ENCODE measurements around the gene DOK5. TPM values are rescaled to one million over a fixed set of nuclear protein-coding genes. Genes with fewer than 3 reads are reported as not detected.

The DOK5 gene
- total RNA-seq, 2 donors from 2014 or later: 4.6 to 6.7 TPM

- peak overlapping the region; percentile 86 for H3K27ac ChIP-seq (ENCODE audit: low read depth, low read length)
- WGBS, 2 experiments (ENCODE audit: insufficient coverage in 1 of 2, insufficient read length in 1 of 2): 75 to 93% methylated on average over 2 to 5 of the region's 5 CpGs
- no peaks in the 10 kb centered on the region for H3K4me1 ChIP-seq (ENCODE audit: control insufficient read depth, insufficient read depth, low read length)
- no peak overlapping the region for H3K4me3 Mint-ChIP-seq
- H3K4me3 ChIP-seq (ENCODE audit: low read length): no peak overlapping the region
- DNase-seq: no peak
- peaks cover 12% of the 10 kb centered on the region for H3K4me1 Mint-ChIP-seq
- H3K9ac ChIP-seq (ENCODE audit: extremely low read depth, low read length, poor library complexity, severe bottlenecking): no peak overlapping the region
- H3K9me3 ChIP-seq (ENCODE audit: control insufficient read depth, low read length): no peaks in the 10 kb centered on the region
- no peaks in the 10 kb centered on the region for H3K36me3 Mint-ChIP-seq (ENCODE audit: low read depth)
- no peaks in the 10 kb centered on the region for H3K9me3 Mint-ChIP-seq
- H3K27me3 ChIP-seq (ENCODE audit: control insufficient read depth, insufficient read depth, low read length, poor library complexity, severe bottlenecking): no peaks in the 10 kb centered on the region
- no peaks in the 10 kb centered on the region for H3K36me3 ChIP-seq (ENCODE audit: control insufficient read depth, insufficient read depth, low read length)
- H3K27me3 Mint-ChIP-seq (ENCODE audit: insufficient read depth): no peaks in the 10 kb centered on the region
- no peak for TF ChIP-seq CTCF (conservative IDR thresholded peaks at IDR 0.05)
- no peak overlapping the region for H3K27ac Mint-ChIP-seq
Observed at GRCh38 chr20:54623991-54624569, 148.7 kb downstream of the DOK5 start.

GRCh38 chr20:54624706-54625390, 149.5 kb downstream of the DOK5 start:
- Histone ChIP-seq H3K27me3 (ENCODE audit: control insufficient read depth, insufficient read depth, low read length, poor library complexity, severe bottlenecking) (no peaks in the 10 kb centered on the region), H3K9ac (ENCODE audit: extremely low read depth, low read length, poor library complexity, severe bottlenecking) (no peak overlapping the region), H3K4me1 (ENCODE audit: control insufficient read depth, insufficient read depth, low read length) (no peaks in the 10 kb centered on the region), H3K4me3 (ENCODE audit: low read length) (no peak overlapping the region), H3K36me3 (ENCODE audit: control insufficient read depth, insufficient read depth, low read length) (no peaks in the 10 kb centered on the region), H3K9me3 (ENCODE audit: control insufficient read depth, low read length) (no peaks in the 10 kb centered on the region), H3K27ac (ENCODE audit: low read depth, low read length) (peak overlapping the region; percentile 86)
- 30 to 72% methylated on average over 4 to 7 of the region's 7 CpGs for WGBS, 2 experiments (ENCODE audit: insufficient coverage in 1 of 2, insufficient read length in 1 of 2)
- peaks cover 12% of the 10 kb centered on the region for H3K4me1 Mint-ChIP-seq
- H3K27me3 Mint-ChIP-seq (ENCODE audit: insufficient read depth): no peaks in the 10 kb centered on the region
- no peak for TF ChIP-seq CTCF (conservative IDR thresholded peaks at IDR 0.05)
- H3K9me3 Mint-ChIP-seq: no peaks in the 10 kb centered on the region
- H3K4me3 Mint-ChIP-seq: no peak overlapping the region
- H3K36me3 Mint-ChIP-seq (ENCODE audit: low read depth): no peaks in the 10 kb centered on the region
- no peak overlapping the region for H3K27ac Mint-ChIP-seq
- DNase-seq: peak; percentile 66

GRCh38 chr20:54625497-54625896, 150.1 kb downstream of the DOK5 start:
- DNase-seq: no peak
- Histone ChIP-seq H3K9ac (ENCODE audit: extremely low read depth, low read length, poor library complexity, severe bottlenecking) (no peak overlapping the region), H3K27ac (ENCODE audit: low read depth, low read length) (peak overlapping the region; percentile 86), H3K4me1 (ENCODE audit: control insufficient read depth, insufficient read depth, low read length) (no peaks in the 10 kb centered on the region), H3K27me3 (ENCODE audit: control insufficient read depth, insufficient read depth, low read length, poor library complexity, severe bottlenecking) (no peaks in the 10 kb centered on the region), H3K9me3 (ENCODE audit: control insufficient read depth, low read length) (no peaks in the 10 kb centered on the region), H3K36me3 (ENCODE audit: control insufficient read depth, insufficient read depth, low read length) (no peaks in the 10 kb centered on the region), H3K4me3 (ENCODE audit: low read length) (no peak overlapping the region)
- Mint-ChIP-seq H3K4me1 (peaks cover 12% of the 10 kb centered on the region), H3K36me3 (ENCODE audit: low read depth) (no peaks in the 10 kb centered on the region), H3K27ac (no peak overlapping the region), H3K4me3 (no peak overlapping the region), H3K9me3 (no peaks in the 10 kb centered on the region), H3K27me3 (ENCODE audit: insufficient read depth) (no peaks in the 10 kb centered on the region)
- TF ChIP-seq CTCF (conservative IDR thresholded peaks at IDR 0.05): no peak
- 90% methylated on average over 1 of the region's 1 CpG; no CpG with 5 or more reads in 1 of the 2 experiments for WGBS, 2 experiments (ENCODE audit: insufficient coverage in 1 of 2, insufficient read length in 1 of 2)

Data from endodermal cell (in vitro differentiated cells).